H9 (cell line): ENCODE data around the gene ITGB8. TPM values are rescaled to one million over a fixed set of nuclear protein-coding genes. Genes with fewer than 3 reads are reported as not detected.

ENCODE experiments used
- DNase-seq: peaks from one replicate; pipeline ENCODE4 v3.0.0-alpha.2; 2017
- H2AFZ ChIP-seq: one replicate; pipeline ENCODE4 v1.6.1; 2013; ENCODE audit warnings: mild to moderate bottlenecking, low read length, control low read depth, moderate library complexity
- H2AK5ac ChIP-seq: 2 replicates; pipeline ENCODE4 v1.6.1; 2013; ENCODE audit warnings: low read length, control low read depth, mixed read lengths; ENCODE audit not compliant: insufficient read length
- H2BK120ac ChIP-seq: one replicate; pipeline ENCODE4 v1.6.1; 2013; ENCODE audit warnings: low read depth, mild to moderate bottlenecking, low read length, control low read depth, inconsistent platforms; ENCODE audit not compliant: poor library complexity, severe bottlenecking
- H2BK12ac ChIP-seq: 2 replicates; pipeline ENCODE4 v1.6.1; 2013; ENCODE audit warnings: low read length, control low read depth, mixed read lengths, low read depth; ENCODE audit not compliant: insufficient read length
- H2BK15ac ChIP-seq: 2 replicates; pipeline ENCODE4 v1.6.1; 2013; ENCODE audit warnings: low read depth, low read length, control low read depth
- H2BK20ac ChIP-seq: one replicate; pipeline ENCODE4 v1.6.1; 2013; ENCODE audit warnings: low read depth, mild to moderate bottlenecking, low read length, control low read depth, inconsistent platforms; ENCODE audit not compliant: poor library complexity, severe bottlenecking
- H2BK5ac ChIP-seq: 2 replicates; pipeline ENCODE4 v1.6.1; 2013; ENCODE audit warnings: low read length, control low read depth, mixed read lengths; ENCODE audit not compliant: insufficient read length
- H3K14ac ChIP-seq: 2 replicates; pipeline ENCODE4 v1.6.1; 2013; ENCODE audit warnings: low read length, control low read depth; ENCODE audit not compliant: insufficient read depth
- H3K18ac ChIP-seq: 2 replicates; pipeline ENCODE4 v1.6.1; 2013; ENCODE audit warnings: low read depth, mild to moderate bottlenecking, mixed read lengths, low read length, control low read depth; ENCODE audit not compliant: insufficient read length
- H3K23ac ChIP-seq: 2 replicates; pipeline ENCODE4 v1.6.1; 2013; ENCODE audit warnings: low read length, control low read depth, mixed read lengths, low read depth; ENCODE audit not compliant: insufficient read length
- H3K23me2 ChIP-seq: 2 replicates; pipeline ENCODE4 v1.6.1; 2013; ENCODE audit warnings: low read depth, mild to moderate bottlenecking, mixed read lengths, low read length, control low read depth; ENCODE audit not compliant: insufficient read length, poor library complexity, severe bottlenecking
- H3K27ac ChIP-seq: 2 replicates; pipeline ENCODE4 v1.5.1; 2013; ENCODE audit warnings: low read length, control low read depth, mixed read lengths, low read depth; ENCODE audit not compliant: insufficient read length
- H3K27me3 ChIP-seq: 2 replicates; pipeline ENCODE4 v1.6.1; 2013; ENCODE audit warnings: low read length, control low read depth, inconsistent platforms; ENCODE audit not compliant: insufficient read depth
- H3K4ac ChIP-seq: 2 replicates; pipeline ENCODE4 v1.6.1; 2013; ENCODE audit warnings: low read depth, mild to moderate bottlenecking, control low read depth, inconsistent platforms, low read length, moderate library complexity
- H3K4me1 ChIP-seq: 2 replicates; pipeline ENCODE4 v1.6.1; 2013; ENCODE audit warnings: low read length, control low read depth, inconsistent platforms; ENCODE audit not compliant: insufficient read depth
- H3K4me2 ChIP-seq: 2 replicates; pipeline ENCODE4 v1.6.1; 2013; ENCODE audit warnings: low read length, control low read depth, mixed read lengths; ENCODE audit not compliant: insufficient read length, insufficient read depth
- H3K56ac ChIP-seq: 2 replicates; pipeline ENCODE4 v1.6.1; 2013; ENCODE audit warnings: low read depth, mild to moderate bottlenecking, mixed read lengths, low read length, control low read depth; ENCODE audit not compliant: insufficient read length
- H3K79me1 ChIP-seq: 2 replicates; pipeline ENCODE4 v1.6.1; 2013; ENCODE audit warnings: low read depth, mild to moderate bottlenecking, moderate library complexity, low read length, control low read depth, inconsistent platforms; ENCODE audit not compliant: insufficient read depth, poor library complexity, severe bottlenecking
- H3K79me2 ChIP-seq: 2 replicates; pipeline ENCODE4 v1.6.1; 2013; ENCODE audit warnings: low read length, control low read depth, inconsistent platforms; ENCODE audit not compliant: insufficient read depth
- H3K9ac ChIP-seq: 2 replicates; pipeline ENCODE4 v1.6.1; 2013; ENCODE audit warnings: low read length, control low read depth, mixed read lengths; ENCODE audit not compliant: insufficient read length; ENCODE audit errors: extremely low read depth
- H3K9me3 ChIP-seq: one replicate; pipeline ENCODE4 v1.6.1; 2013; ENCODE audit warnings: low read depth, low read length, inconsistent platforms; ENCODE audit not compliant: control insufficient read depth
- H3T11ph ChIP-seq: one replicate; pipeline ENCODE4 v1.6.1; 2013; ENCODE audit warnings: mild to moderate bottlenecking, low read length, control low read depth, inconsistent platforms
- H4K20me1 ChIP-seq: one replicate; pipeline ENCODE4 v1.6.1; 2013; ENCODE audit not compliant: control insufficient read depth, insufficient read length, insufficient read depth
- H4K5ac ChIP-seq: 2 replicates; pipeline ENCODE4 v1.6.1; 2013; ENCODE audit warnings: low read depth, mild to moderate bottlenecking, mixed read lengths, low read length, control low read depth; ENCODE audit not compliant: insufficient read length
- H4K8ac ChIP-seq: replicated peaks from 2 replicates; pipeline ENCODE4 v1.6.1; 2013; ENCODE audit warnings: low read length, control low read depth, mixed read lengths, low read depth; ENCODE audit not compliant: insufficient read length
- H4K91ac ChIP-seq: 2 replicates; pipeline ENCODE4 v1.6.1; 2013; ENCODE audit warnings: low read depth, mild to moderate bottlenecking, moderate library complexity, mixed read lengths, low read length, control low read depth; ENCODE audit not compliant: insufficient read length
- H3K27ac Mint-ChIP-seq, 3 experiments: 2 replicates in 2 of 3; 3 replicates in 1 of 3; pipeline ENCODE4 v1.8.0; 2020 to 2021; ENCODE audit warnings: mixed read lengths in 3 of 3, mild to moderate bottlenecking in 1 of 3, moderate library complexity in 1 of 3
- H3K27me3 Mint-ChIP-seq: 2 replicates; pipeline ENCODE4 v1.8.0; 2021; ENCODE audit warnings: low read depth, mild to moderate bottlenecking, moderate library complexity, mixed read lengths
- H3K36me3 Mint-ChIP-seq, 3 experiments: 2 replicates in 2 of 3; 3 replicates in 1 of 3; pipeline ENCODE4 v1.8.0; 2020 to 2021; ENCODE audit warnings: low read depth in 3 of 3, mixed read lengths in 3 of 3; ENCODE audit not compliant: insufficient read depth in 1 of 3
- H3K4me1 Mint-ChIP-seq, 2 experiments: 2 replicates each; pipeline ENCODE4 v1.8.0; 2020; ENCODE audit warnings: mixed read lengths in 2 of 2
- H3K4me3 Mint-ChIP-seq, 2 experiments: 2 replicates in 1 of 2; 3 replicates in 1 of 2; pipeline ENCODE4 v1.8.0; 2020 to 2021; ENCODE audit warnings: mild to moderate bottlenecking in 2 of 2, mixed read lengths in 2 of 2, moderate library complexity in 1 of 2
- H3K9me3 Mint-ChIP-seq, 2 experiments: 2 replicates in 1 of 2; 3 replicates in 1 of 2; pipeline ENCODE4 v1.8.0; 2020; ENCODE audit warnings: mild to moderate bottlenecking in 2 of 2, mixed read lengths in 2 of 2, moderate library complexity in 1 of 2
- CTCF ChIP-seq: fragments of 200-600 bp; sonication (generic); conservative IDR thresholded peaks from 3 replicates; pipeline ENCODE4 v1.8.0; 2021; ENCODE audit warnings: antibody characterized with exemption, mild to moderate bottlenecking
- WGBS: extraction: QIAGEN DNeasy Blood & Tissue Kit; methylation state at CpG from one replicate; pipeline ENCODE4 v1.1.7; 2013; ENCODE audit warnings: missing lambda C conversion rate, low lambda C conversion rate, mixed read lengths; ENCODE audit not compliant: insufficient read length; ENCODE audit errors: extremely low coverage; 5-methylcytosine and 5-hydroxymethylcytosine counted together
- total RNA-seq: library from RNA; stranded (reverse); gene quantifications from 2 replicates; pipeline ENCODE4 v1.2.1, GENCODE V29; 2021

ITGB8 gene
- total RNA-seq, 1 experiment from 2014 or later = 7.6 TPM

- H3K23me2 ChIP-seq = no peaks in the 10 kb centered on the region
- Mint-ChIP-seq H3K9me3 (no peaks in the 10 kb centered on the region), H3K4me1 (peaks cover 4 to 14% of the 10 kb centered on the region in 2 experiments), H3K27ac (no peak overlapping the region), H3K36me3 (no peaks in the 10 kb centered on the region), H3K4me3 (no peak overlapping the region), H3K27me3 (peaks cover 3% of the 10 kb centered on the region)
- no peak overlapping the region for H2BK120ac ChIP-seq
- no peak for DNase-seq
- no peak overlapping the region for H2BK20ac ChIP-seq
- H3K4me1 ChIP-seq = no peaks in the 10 kb centered on the region
- H4K91ac ChIP-seq = no peak overlapping the region
- H3K9me3 ChIP-seq = no peaks in the 10 kb centered on the region
- H4K5ac ChIP-seq = no peak overlapping the region
- WGBS = no CpG with 5 or more reads among the region's 2 CpGs
- no peaks in the 10 kb centered on the region for H3K27me3 ChIP-seq
- no peak overlapping the region for H3K23ac ChIP-seq
- no peaks in the 10 kb centered on the region for H3K79me1 ChIP-seq
- no peak for TF ChIP-seq CTCF
- no peaks in the 10 kb centered on the region for H4K20me1 ChIP-seq
- no peak overlapping the region for H2BK15ac ChIP-seq
- no peak overlapping the region for H3T11ph ChIP-seq
- no peak overlapping the region for H3K9ac ChIP-seq
- no peak overlapping the region for H4K8ac ChIP-seq
- no peak overlapping the region for H3K18ac ChIP-seq
- no peak overlapping the region for H2BK5ac ChIP-seq
- H3K56ac ChIP-seq = no peak overlapping the region
- no peak overlapping the region for H3K4me2 ChIP-seq
- no peaks in the 10 kb centered on the region for H3K79me2 ChIP-seq
- H2BK12ac ChIP-seq = no peak overlapping the region
- no peak overlapping the region for H2AK5ac ChIP-seq
- H3K14ac ChIP-seq = no peak overlapping the region
- H2AFZ ChIP-seq = no peak overlapping the region
- no peak overlapping the region for H3K27ac ChIP-seq
- H3K4ac ChIP-seq = no peak overlapping the region
Observed at GRCh38 chr7:20323595-20323994, 7.1 kb upstream of the ITGB8 start.
